ENCODE results near the gene NR3C2. TPM values are rescaled to one million over a fixed set of nuclear protein-coding genes. Genes with fewer than 3 reads are reported as not detected.

Gene NR3C2
- total and polyA plus RNA-seq, 4 donors = 2.0 to 11.5 (median 3.2) TPM

GRCh38 chr4:148101790-148102189, 340.4 kb downstream of the NR3C2 start:
- no peaks in the 10 kb centered on the region for H3K27me3 ChIP-seq (ENCODE audit: control insufficient read depth in 4 of 4, insufficient read depth in 4 of 4, low read length in 3 of 4)
- H3K27ac ChIP-seq (ENCODE audit: low read depth in 1 of 2, low read length in 2 of 2) = no peak overlapping the region
- no peaks in the 10 kb centered on the region for H3K4me1 ChIP-seq (ENCODE audit: control insufficient read depth in 4 of 4, insufficient read depth in 4 of 4, low read length in 3 of 4)
- no peak for TF ChIP-seq HNF4A (conservative IDR thresholded peaks at IDR 0.05)
- no peak overlapping the region for H3K4me3 ChIP-seq (ENCODE audit: low read depth in 1 of 3, low read length in 3 of 3)
- 62% methylated on average over 4 of the region's 4 CpGs for WGBS
- no peak overlapping the region for H3K9ac ChIP-seq (ENCODE audit: low read depth in 1 of 2, low read length in 2 of 2)
- no peaks in the 10 kb centered on the region for H3K9me3 ChIP-seq (ENCODE audit: control insufficient read depth in 4 of 4, low read length in 3 of 4)
- peaks cover 0 to 8% (median 0%) of the 10 kb centered on the region in 4 donors for H3K36me3 ChIP-seq (ENCODE audit: control insufficient read depth in 4 of 4, insufficient read depth in 3 of 4, low read depth in 1 of 4, low read length in 3 of 4)
- DNase-seq (ENCODE audit: low spot score) = no peak

- H3K4me3 ChIP-seq (ENCODE audit: low read depth in 1 of 3, low read length in 3 of 3) = no peak overlapping the region
Observed at GRCh38 chr4:148101235-148101634, 341.0 kb downstream of the NR3C2 start.

More at GRCh38 chr4:148101235-148101634, 341.0 kb downstream of the NR3C2 start:
- Histone ChIP-seq H3K4me1 (ENCODE audit: control insufficient read depth in 4 of 4, insufficient read depth in 4 of 4, low read length in 3 of 4) (no peaks in the 10 kb centered on the region), H3K9ac (ENCODE audit: low read depth in 1 of 2, low read length in 2 of 2) (no peak overlapping the region), H3K27me3 (ENCODE audit: control insufficient read depth in 4 of 4, insufficient read depth in 4 of 4, low read length in 3 of 4) (no peaks in the 10 kb centered on the region), H3K9me3 (ENCODE audit: control insufficient read depth in 4 of 4, low read length in 3 of 4) (no peaks in the 10 kb centered on the region), H3K36me3 (ENCODE audit: control insufficient read depth in 4 of 4, insufficient read depth in 3 of 4, low read depth in 1 of 4, low read length in 3 of 4) (peaks cover 0 to 8% (median 0%) of the 10 kb centered on the region in 4 donors), H3K27ac (ENCODE audit: low read depth in 1 of 2, low read length in 2 of 2) (no peak overlapping the region)
- DNase-seq (ENCODE audit: low spot score) = no peak
- 66% methylated on average over 3 of the region's 3 CpGs for WGBS
- no peak for TF ChIP-seq JUND (IDR thresholded peaks at IDR 0.05)
- no peak for TF ChIP-seq TAF1 (conservative IDR thresholded peaks at IDR 0.05)
- no peak for TF ChIP-seq REST (IDR thresholded peaks at IDR 0.05)
- TF ChIP-seq MAX (IDR thresholded peaks at IDR 0.05) = no peak
- TF ChIP-seq EGR1 (IDR thresholded peaks at IDR 0.05; ENCODE audit: low read depth in 2 of 2) = no peak
- TF ChIP-seq, protein P1, sequence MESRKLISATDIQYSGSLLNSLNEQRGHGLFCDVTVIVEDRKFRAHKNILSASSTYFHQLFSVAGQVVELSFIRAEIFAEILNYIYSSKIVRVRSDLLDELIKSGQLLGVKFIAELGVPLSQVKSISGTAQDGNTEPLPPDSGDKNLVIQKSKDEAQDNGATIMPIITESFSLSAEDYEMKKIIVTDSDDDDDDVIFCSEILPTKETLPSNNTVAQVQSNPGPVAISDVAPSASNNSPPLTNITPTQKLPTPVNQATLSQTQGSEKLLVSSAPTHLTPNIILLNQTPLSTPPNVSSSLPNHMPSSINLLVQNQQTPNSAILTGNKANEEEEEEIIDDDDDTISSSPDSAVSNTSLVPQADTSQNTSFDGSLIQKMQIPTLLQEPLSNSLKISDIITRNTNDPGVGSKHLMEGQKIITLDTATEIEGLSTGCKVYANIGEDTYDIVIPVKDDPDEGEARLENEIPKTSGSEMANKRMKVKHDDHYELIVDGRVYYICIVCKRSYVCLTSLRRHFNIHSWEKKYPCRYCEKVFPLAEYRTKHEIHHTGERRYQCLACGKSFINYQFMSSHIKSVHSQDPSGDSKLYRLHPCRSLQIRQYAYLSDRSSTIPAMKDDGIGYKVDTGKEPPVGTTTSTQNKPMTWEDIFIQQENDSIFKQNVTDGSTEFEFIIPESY (IDR thresholded peaks at IDR 0.05) = no peak
- TF ChIP-seq ATF3 (IDR thresholded peaks at IDR 0.05) = no peak
